Measurements from ENCODE around the gene SAMD8.

SAMD8 gene

GRCh38 chr10:75223507-75223906 is 112.1 kb downstream of the SAMD8 start:
- DNase-seq (ENCODE audit: low read depth): no peak

- no peak for DNase-seq (ENCODE audit: low read depth)
Observed at GRCh38 chr10:75226095-75226494, 114.6 kb downstream of the SAMD8 start.

GRCh38 chr10:75226656-75227055 is 115.2 kb downstream of the SAMD8 start:
- no peak for DNase-seq (ENCODE audit: low read depth)

- no peak for DNase-seq (ENCODE audit: low read depth)
Observed at GRCh38 chr10:75228278-75228677, 116.8 kb downstream of the SAMD8 start.

- DNase-seq (ENCODE audit: low read depth): no peak
Observed at GRCh38 chr10:75228834-75229233, 117.4 kb downstream of the SAMD8 start.

GRCh38 chr10:75229971-75230370 is 118.5 kb downstream of the SAMD8 start:
- no peak for DNase-seq (ENCODE audit: low read depth)

GRCh38 chr10:75230600-75231038 is 119.2 kb downstream of the SAMD8 start:
- peak; percentile 83 for DNase-seq (ENCODE audit: low read depth)

All from stimulated activated CD8-positive, alpha-beta memory T cell treated with anti-CD3 and anti-CD28 coated beads, Interleukin-15, amount 100 ng/mL, for 24 hours (primary cell).